Left lung (tissue), 10 donors: ENCODE measurements around the gene RRP9. TPM values are rescaled to one million over a fixed set of nuclear protein-coding genes. Genes with fewer than 3 reads are reported as not detected.

Experiments used
- ATAC-seq: fragments of 200-7000 bp; cut with Tn5 transposase; one replicate; pipeline ENCODE4 v1.9.1; 2020; ENCODE audit warnings: moderate library complexity
- DNase-seq, 4 donors: peaks; one replicate each; pipeline ENCODE4 v3.0.0-alpha.2; 2013 to 2020
- H3K27ac ChIP-seq, 2 donors: fragments of 200-600 bp; sonication (generic) in 1 of 2; one replicate each; pipeline versions ENCODE4 v1.5.0 to v1.8.0; 2020 to 2021
- H3K27me3 ChIP-seq, 2 donors: fragments of 200-600 bp; sonication (generic) in 1 of 2; one replicate each; pipeline versions ENCODE4 v1.5.0 to v1.8.0; 2020 to 2021
- H3K36me3 ChIP-seq, 2 donors: fragments of 200-600 bp; sonication (generic) in 1 of 2; one replicate each; pipeline versions ENCODE4 v1.5.0 to v1.8.0; 2020 to 2021
- H3K4me1 ChIP-seq, 2 donors: fragments of 200-600 bp; one replicate each; pipeline ENCODE4 v1.8.0; 2021
- H3K4me3 ChIP-seq, 2 donors: fragments of 200-600 bp; sonication (generic) in 1 of 2; one replicate each; pipeline versions ENCODE4 v1.5.0 to v1.8.0; 2020 to 2021; ENCODE audit warnings: mild to moderate bottlenecking in 1 of 2
- H3K9me3 ChIP-seq, 2 donors: fragments of 200-600 bp; sonication (generic) in 1 of 2; one replicate each; pipeline versions ENCODE4 v1.5.0 to v1.8.0; 2020 to 2021
- intact Hi-C, 2 donors: fragments of 100-400 bp; cut with DNase I; formaldehyde crosslinking; loops; one replicate each; pipeline versions ENCODE4 v1.11.2 to v1.14.2; 2022
- polyA plus RNA-seq, 6 donors: library from polyadenylated mRNA; unstranded; fragments of 120-200 nt; gene quantifications; one replicate each; pipeline ENCODE4 v1.2.1, GENCODE V29; 2013; ENCODE audit not compliant: insufficient read length in 6 of 6
- total RNA-seq, 2 donors: library from RNA; stranded (reverse); fragmentation: NEBNext Ultra II Directional; extraction: Animal tissue kit (Norgen Biotek cat#: 25700); gene quantifications; one replicate each; pipeline ENCODE4 v1.2.1, GENCODE V29; 2021
- TF ChIP-seq, protein P1 (sequence below), 2 donors: fragments of 200-600 bp; sonication (generic) in 1 of 2; IDR thresholded peaks; one replicate each; pipeline versions ENCODE4 v1.5.0 to v1.8.0; 2021; ENCODE audit warnings: antibody characterized with exemption in 2 of 2
- donor health status: DM: no; HTN: yes; CAD: no.
- donor health status: DM: no; HTN: no; CAD: no.

RRP9 gene
- total and polyA plus RNA-seq, 8 donors = 14.5 to 25.7 (median 19.1) TPM

DNA sequence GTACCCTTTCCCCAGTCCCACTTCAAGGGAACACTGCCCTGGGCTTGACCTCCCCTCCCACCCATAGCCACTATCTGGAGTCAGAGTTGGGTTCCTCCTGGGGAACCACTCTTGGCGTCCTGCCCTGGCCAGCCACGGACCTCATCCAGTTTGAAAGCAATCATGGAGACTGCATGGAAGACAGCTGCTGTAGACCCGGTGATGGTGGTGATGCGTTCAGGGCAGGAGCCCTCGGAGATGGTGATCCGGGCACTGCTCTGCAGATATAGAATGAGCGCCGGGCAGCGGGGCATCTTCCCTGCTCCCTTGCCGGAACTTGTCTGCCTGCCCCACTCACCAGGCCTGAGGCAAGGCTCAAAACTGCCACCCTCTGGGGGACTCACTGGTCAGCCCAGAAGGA, 18.7 kb upstream of the RRP9 start:
- H3K27me3 ChIP-seq = peaks cover 0 to 17% of the 10 kb centered on the region in 2 donors
- TF ChIP-seq, protein P1, sequence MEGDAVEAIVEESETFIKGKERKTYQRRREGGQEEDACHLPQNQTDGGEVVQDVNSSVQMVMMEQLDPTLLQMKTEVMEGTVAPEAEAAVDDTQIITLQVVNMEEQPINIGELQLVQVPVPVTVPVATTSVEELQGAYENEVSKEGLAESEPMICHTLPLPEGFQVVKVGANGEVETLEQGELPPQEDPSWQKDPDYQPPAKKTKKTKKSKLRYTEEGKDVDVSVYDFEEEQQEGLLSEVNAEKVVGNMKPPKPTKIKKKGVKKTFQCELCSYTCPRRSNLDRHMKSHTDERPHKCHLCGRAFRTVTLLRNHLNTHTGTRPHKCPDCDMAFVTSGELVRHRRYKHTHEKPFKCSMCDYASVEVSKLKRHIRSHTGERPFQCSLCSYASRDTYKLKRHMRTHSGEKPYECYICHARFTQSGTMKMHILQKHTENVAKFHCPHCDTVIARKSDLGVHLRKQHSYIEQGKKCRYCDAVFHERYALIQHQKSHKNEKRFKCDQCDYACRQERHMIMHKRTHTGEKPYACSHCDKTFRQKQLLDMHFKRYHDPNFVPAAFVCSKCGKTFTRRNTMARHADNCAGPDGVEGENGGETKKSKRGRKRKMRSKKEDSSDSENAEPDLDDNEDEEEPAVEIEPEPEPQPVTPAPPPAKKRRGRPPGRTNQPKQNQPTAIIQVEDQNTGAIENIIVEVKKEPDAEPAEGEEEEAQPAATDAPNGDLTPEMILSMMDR (IDR thresholded peaks at IDR 0.05) = no peak
- ATAC-seq = no peak
- DNase-seq = peak in 1 of 4 donors; percentile 53
- no peak overlapping the region for H3K27ac ChIP-seq
- H3K4me1 ChIP-seq = peaks cover 6 to 15% of the 10 kb centered on the region in 2 donors
- no peaks in the 10 kb centered on the region for H3K9me3 ChIP-seq
- H3K4me3 ChIP-seq = no peak overlapping the region
- peaks cover 0 to 30% of the 10 kb centered on the region in 2 donors for H3K36me3 ChIP-seq
- intact Hi-C loops = no loop called here

GRCh38 chr3:51959651-51960050, 17.9 kb upstream of the RRP9 start:
- Histone ChIP-seq H3K4me1 (peaks cover 6 to 21% of the 10 kb centered on the region in 2 donors), H3K36me3 (peaks cover 0 to 30% of the 10 kb centered on the region in 2 donors), H3K9me3 (no peaks in the 10 kb centered on the region), H3K27me3 (peaks cover 0 to 25% of the 10 kb centered on the region in 2 donors), H3K4me3 (no peak overlapping the region), H3K27ac (no peak overlapping the region)
- intact Hi-C loops = no loop called here
- ATAC-seq = no peak
- peak in 1 of 4 donors; percentile 28 for DNase-seq
- TF ChIP-seq, protein P1 (IDR thresholded peaks at IDR 0.05) = no peak

DNA sequence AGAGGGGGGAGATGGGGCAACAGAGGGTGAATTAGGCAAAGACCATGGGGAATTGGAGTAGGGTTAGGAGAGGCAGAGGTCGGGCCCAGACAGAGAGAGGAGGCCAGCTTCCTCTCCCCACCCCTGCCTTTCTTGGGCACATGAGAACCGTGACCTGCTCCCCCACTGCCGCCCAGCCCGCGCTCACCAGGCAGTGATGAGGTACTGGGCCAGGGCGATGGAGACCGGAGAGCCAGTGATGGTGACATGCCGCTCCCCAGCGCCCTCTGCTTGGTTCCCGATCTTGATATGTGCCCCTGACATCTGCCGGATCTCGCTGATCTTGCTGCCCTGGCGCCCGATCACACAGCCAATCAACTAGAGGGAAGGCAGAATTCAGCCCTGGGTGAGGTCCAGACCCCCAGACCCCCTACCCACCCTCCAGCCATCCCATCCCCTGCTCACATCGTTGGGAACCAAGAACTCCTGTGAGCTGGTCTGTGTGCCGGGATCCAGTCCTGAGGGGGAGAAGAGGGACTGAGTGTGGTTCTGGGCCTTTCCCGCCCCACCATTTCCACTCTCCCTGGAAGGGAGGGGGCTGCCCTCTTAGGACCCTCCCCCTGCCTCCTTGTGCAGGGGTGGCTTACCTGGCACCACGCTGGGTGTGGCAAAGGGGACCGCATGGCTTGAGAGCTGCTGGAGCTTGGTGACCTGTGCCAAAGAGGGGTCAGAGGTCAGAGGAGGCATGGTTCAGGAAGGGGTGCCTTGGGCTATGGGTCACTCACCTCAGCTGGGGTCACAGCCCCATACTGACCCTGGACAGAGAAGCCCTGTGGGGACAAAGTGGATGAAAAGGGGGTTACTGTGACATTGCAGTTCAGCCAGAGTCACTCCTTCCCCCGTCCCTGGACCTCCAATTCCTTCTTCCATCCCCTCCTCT, 17.2 kb upstream of the RRP9 start:
- Histone ChIP-seq H3K4me1 (peaks cover 6 to 25% of the 10 kb centered on the region in 2 donors), H3K36me3 (peaks cover 0 to 30% of the 10 kb centered on the region in 2 donors), H3K9me3 (no peaks in the 10 kb centered on the region), H3K27ac (no peak overlapping the region), H3K4me3 (no peak overlapping the region), H3K27me3 (peaks cover 0 to 25% of the 10 kb centered on the region in 2 donors)
- DNase-seq (peak in 1 of 4 donors; percentile 60), ATAC-seq (no peak)
- intact Hi-C loops = no loop called here
- TF ChIP-seq, protein P1 (IDR thresholded peaks at IDR 0.05) = no peak

GRCh38 chr3:51957520-51958205, 16.0 kb upstream of the RRP9 start:
- no peaks in the 10 kb centered on the region for H3K9me3 ChIP-seq
- DNase-seq (peak in 1 of 4 donors; percentile 48), ATAC-seq (no peak)
- peaks cover 0 to 25% of the 10 kb centered on the region in 2 donors for H3K27me3 ChIP-seq
- no peak overlapping the region for H3K27ac ChIP-seq
- no peak overlapping the region for H3K4me3 ChIP-seq
- TF ChIP-seq, protein P1 (IDR thresholded peaks at IDR 0.05) = no peak
- peaks cover 0 to 30% of the 10 kb centered on the region in 2 donors for H3K36me3 ChIP-seq
- intact Hi-C loops = no loop called here
- peaks cover 6 to 25% of the 10 kb centered on the region in 2 donors for H3K4me1 ChIP-seq
